A549 (cell line): Measurements from ENCODE around the gene ANKFN1.

Experiments used
- CHD2 ChIP-seq: fragments of 150-350 bp; IDR thresholded peaks from 2 replicates; pipeline ENCODE4 v1.6.1; 2014; ENCODE audit warnings: low read length; ENCODE audit not compliant: partially characterized antibody
- CTCF ChIP-seq: fragments of >200 bp; sonication (Bioruptor Twin); formaldehyde crosslinking; IDR thresholded peaks from 3 replicates; pipeline ENCODE4 v1.5.1; 2016
- EHMT2 ChIP-seq: fragments of 200-600 bp; sonication (generic); IDR thresholded peaks from 2 replicates; pipeline ENCODE4 v1.6.1; 2016; ENCODE audit warnings: antibody characterized with exemption, low read depth, mild to moderate bottlenecking, moderate library complexity
- EP300 ChIP-seq, 2 experiments: fragments of >200 bp; sonication (Bioruptor Twin); formaldehyde crosslinking; IDR thresholded peaks; 2 replicates in 1 of 2; 3 replicates in 1 of 2; pipeline ENCODE4 v1.6.1; 2016 to 2017
- ESRRA ChIP-seq: fragments of 150-350 bp; IDR thresholded peaks from 2 replicates; pipeline ENCODE4 v1.6.1; 2014; ENCODE audit warnings: mild to moderate bottlenecking, low read length, borderline replicate concordance
- HEYL ChIP-seq: fragments of 250-450 bp; sonication (Bioruptor Pico); IDR thresholded peaks from 2 replicates; pipeline ENCODE4 v1.8.0; 2021; ENCODE audit warnings: mild to moderate bottlenecking, moderate library complexity
- JUNB ChIP-seq: fragments of >200 bp; sonication (Bioruptor Twin); formaldehyde crosslinking; IDR thresholded peaks from 2 replicates; pipeline ENCODE4 v1.6.1; 2016
- MAX ChIP-seq: IDR thresholded peaks from 2 replicates; pipeline ENCODE4 v1.6.1; 2012
- NR3C1 ChIP-seq: fragments of >200 bp; sonication (Bioruptor Twin); formaldehyde crosslinking; IDR thresholded peaks from 3 replicates; pipeline ENCODE4 v1.6.1; 2017
- POLR2AphosphoS2 ChIP-seq: conservative IDR thresholded peaks from 2 replicates; pipeline ENCODE4 v1.6.1; 2012; ENCODE audit warnings: low read length, improper control_type of control experiment, inconsistent platforms
- RFX5 ChIP-seq: fragments of 450-650 bp; IDR thresholded peaks from 2 replicates; pipeline ENCODE4 v1.7.1; 2014; ENCODE audit warnings: antibody characterized with exemption, mild to moderate bottlenecking, moderate library complexity
- ZNF302 ChIP-seq: fragments of 250-450 bp; sonication (Bioruptor Pico); IDR thresholded peaks from 2 replicates; pipeline ENCODE4 v1.9.0; 2021; ENCODE audit warnings: inconsistent platforms, mild to moderate bottlenecking, moderate library complexity

DNA sequence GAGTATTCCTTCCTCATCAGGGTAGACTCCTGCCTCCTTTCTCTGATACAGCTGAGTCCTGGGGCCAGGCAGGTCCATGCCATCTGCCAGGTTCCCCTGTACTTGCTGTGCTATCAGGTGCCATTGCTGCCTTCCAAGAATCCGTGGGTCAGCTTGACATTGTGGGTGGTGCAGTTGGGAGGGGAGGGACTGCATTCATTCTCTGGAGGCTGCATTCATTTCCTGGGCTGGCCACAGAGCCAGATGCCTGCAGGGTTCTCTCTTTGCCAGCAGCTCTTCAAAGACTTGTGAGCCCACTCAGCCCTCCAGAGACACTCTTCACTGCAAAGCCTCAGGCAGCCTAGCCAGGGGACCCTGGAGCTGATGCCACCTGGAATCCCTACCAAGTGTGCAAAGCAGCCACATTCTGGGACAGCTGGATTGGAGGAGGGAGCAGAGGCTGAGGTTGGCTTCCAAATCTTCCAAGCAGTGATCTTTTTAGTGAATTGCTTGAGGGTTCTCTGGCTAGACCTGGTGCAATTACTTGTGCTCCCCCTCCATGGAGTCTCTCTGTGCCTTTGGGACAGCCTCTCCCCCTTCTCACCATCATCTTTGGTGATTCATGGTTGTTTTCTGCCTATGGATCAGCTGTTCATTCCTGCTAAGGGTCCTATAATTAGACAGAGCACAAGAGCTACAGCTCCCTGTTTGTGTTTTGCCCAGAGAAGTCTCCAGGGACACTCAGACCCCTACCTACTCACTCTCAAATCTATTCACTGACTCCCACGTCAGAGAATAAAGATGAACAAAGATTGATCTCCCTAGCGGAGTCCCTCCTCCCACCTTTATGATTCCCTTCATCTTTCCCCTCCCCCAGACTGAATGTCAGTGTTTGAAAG, 20.9 kb downstream of the ANKFN1 start:
- TF ChIP-seq CTCF (no peak), NR3C1 (no peak), HEYL (no peak), RFX5 (no peak), JUNB (no peak), MAX (no peak), ZNF302 (CRISPR knock-in tag) (no peak), EP300 (IDR thresholded peaks at IDR 0.05) (no peak), EHMT2 (no peak), POLR2AphosphoS2 (no peak), CHD2 (no peak), ESRRA (no peak)
